LNCAP (cell line): Measurements from ENCODE around the gene LCN6.

Experiments
- CTCF ChIP-seq: fragments of 450-650 bp; IDR thresholded peaks from 2 replicates; pipeline ENCODE4 v1.5.1; 2017; ENCODE audit warnings: mild to moderate bottlenecking

Gene LCN6

GRCh38 chr9:136750526-136750925, 2.2 kb upstream of the LCN6 start:
- TF ChIP-seq CTCF = no peak

DNA sequence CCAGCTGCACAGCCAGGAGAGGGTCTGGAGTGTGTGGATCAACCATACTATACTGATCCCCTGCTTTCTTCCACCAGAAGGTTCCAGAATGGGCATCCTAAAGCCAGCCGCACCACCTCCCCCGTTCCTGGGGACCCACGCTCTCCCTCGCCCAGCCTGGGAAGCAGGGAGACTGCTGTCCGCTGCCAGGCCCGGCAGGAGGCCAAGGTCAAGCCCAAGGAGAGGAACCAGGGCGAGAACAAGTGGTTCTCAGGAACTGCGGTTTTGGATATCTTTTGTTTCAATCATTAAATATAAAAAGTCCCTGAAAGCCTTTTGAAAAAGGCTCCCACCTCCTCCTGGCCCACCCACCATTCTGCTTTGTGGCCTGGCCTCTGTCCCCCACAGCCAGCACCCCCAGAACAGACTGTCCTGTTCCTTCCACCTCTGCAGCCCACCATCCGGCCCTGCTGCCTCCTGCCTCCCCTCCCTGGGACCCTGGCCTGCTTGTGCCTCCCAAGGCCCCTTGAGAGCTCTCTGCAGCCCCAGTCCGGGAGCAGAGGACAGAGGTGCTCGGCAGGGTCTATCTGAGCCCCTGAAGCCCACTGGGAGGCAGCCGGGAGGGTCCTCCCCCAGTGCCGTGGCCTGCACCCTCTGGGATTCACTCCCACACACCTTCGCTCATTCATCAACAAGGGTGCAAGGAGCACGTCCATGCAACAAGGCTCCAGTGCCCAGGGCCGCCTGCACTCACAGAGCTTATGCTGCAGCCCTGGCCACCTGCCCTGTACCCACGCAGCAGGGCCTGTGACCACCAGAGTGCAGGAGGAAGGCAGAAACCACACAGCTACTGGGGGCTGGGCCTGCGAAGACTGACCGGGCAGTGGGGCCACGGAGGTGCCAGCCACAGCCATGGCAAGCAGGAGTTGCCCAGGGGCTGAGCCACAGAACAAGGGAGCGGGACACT, 614 bp upstream of the LCN6 start:
- no peak for TF ChIP-seq CTCF

DNA sequence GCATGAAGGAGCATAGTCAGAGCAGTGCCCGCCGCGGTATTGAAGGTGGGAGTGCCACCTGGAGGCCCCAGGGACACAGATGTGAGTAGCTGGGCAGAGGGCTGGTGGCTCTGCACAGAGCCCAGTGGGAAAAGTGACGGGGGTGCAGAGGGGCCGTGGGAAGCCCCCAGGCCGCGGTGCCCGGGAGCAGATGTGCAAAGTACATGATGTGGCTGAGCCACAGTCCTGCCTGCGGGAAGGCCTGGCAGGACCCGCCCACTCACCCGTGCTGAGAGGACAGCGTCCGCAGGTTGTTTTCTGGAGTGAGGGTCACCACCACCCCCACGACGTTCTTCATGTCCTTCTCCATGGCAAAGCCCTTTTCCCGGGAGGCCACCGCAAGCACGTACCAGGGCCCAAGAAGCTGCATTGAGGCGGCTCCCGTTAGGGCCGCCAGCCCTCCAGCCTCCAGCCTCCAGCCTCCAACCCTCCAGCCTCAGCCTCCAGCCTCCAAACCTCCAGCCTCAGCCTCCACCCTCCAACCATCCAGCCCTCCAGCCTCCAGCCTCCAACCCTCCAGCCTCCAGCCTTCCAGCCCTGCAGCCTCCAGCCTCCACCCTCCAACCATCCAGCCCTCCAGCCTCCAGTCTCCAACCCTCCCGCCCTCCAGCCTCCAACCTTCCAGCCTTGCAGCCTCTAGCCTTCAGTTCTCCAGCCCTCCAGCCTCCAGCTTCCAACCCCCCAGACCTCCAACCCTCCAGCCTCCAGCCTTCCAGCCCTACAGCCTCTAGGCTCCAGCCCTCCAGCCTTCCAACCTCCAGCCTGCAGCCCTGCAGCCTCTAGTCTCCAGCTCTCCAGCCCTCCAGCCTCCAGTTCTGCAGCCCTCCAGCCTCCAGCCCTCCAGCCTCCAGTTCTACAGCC, 914 bp downstream of the LCN6 start:
- no peak for TF ChIP-seq CTCF

- no peak for TF ChIP-seq CTCF
Measured at GRCh38 chr9:136746621-136747020, 1.7 kb downstream of the LCN6 start.

GRCh38 chr9:136746155-136746490, 2.2 kb downstream of the LCN6 start:
- no peak for TF ChIP-seq CTCF

- no peak for TF ChIP-seq CTCF
Measured at GRCh38 chr9:136745389-136746154, 2.8 kb downstream of the LCN6 start.

DNA sequence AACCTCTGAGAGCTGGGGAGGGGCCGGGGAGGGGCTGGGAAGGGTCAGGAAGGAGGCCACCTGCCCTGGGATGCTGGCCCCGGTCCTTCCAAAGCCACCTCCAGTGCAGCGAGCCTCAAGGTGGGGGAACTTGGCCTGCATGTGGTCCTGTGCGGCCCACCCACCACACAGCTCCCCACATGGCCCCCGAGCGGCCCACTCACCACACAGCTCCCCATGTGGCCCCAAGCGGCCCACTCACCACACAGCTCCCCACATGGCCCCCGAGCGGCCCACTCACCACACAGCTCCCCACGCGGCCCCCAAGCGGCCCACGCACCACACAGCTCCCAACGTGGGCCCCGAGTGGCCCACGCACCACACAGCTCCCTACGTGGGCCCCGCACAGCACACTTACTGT, 3.6 kb downstream of the LCN6 start:
- TF ChIP-seq CTCF = no peak
